ENCODE results near the gene TRIM66.

The TRIM66 gene

DNA sequence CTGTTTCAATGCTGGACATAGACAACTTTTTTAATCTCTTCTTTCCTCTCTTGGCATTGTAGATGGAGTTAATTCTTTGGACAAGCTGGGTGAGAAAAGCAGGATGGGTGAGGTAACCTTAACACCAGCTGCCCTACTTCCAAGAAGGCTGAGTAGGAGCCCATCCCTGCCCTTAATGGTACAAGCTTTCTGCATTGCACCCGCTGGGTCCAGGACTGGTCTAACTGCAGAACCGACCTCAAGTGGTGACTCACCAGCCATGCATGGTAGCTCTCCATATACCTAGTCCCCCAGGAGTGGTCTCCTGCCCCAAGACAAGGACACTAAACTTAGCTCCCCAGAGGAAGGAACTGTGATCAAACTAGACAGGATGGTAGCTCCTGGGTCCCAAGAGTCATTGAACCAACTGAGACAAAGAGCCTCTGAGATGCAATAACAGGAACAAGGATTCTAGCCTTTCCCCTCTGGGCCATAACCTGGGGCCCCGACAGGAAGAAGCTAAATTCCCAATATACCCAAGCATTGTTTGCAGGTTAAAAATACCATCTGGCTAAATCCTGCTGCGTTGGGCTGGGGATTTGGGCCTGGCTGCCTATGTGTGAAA, 32.3 kb upstream of the TRIM66 start:
- no peak for FAIRE-seq

DNA sequence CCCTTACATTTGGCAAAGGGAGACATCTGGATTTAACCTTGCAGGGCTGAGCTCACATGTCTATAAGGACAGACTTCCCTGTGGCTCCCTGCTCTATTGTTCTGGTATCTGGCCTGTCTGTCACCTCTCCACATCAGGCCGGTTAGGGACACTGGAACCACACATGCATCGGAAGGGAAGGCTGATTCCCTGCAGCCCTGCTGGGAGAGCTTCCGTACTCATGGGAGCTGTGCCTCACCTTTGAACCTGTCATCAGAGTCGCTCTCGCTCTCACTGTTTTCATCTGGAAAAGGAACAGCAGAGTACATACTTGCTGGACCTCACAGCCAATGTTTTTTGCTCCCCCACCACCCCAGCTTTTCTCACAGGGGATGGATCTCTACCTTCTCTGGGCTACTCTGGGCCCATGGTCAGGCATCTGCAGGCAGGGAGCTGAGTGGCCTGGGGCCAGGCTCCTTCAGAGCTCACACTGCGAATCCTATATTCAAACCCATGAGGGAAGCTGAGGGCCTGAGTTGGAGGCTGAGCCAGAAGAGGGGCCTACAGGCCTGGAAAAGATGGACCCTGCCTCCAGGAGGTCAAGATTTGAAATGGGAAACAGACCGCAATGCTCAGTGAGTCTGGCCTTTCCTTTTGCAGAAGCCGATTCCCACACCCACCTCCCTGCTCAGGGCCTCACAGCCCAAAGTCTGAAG, 31.4 kb upstream of the TRIM66 start:
- FAIRE-seq = no peak

GRCh38 chr11:8712506-8712905, 30.0 kb upstream of the TRIM66 start:
- no peak for FAIRE-seq

- FAIRE-seq = no peak
Observed at GRCh38 chr11:8711895-8712442, 29.5 kb upstream of the TRIM66 start.

GRCh38 chr11:8709777-8710176, 27.3 kb upstream of the TRIM66 start:
- no peak for FAIRE-seq

GRCh38 chr11:8709002-8709672, 26.7 kb upstream of the TRIM66 start:
- no peak for FAIRE-seq

- no peak for FAIRE-seq
Observed at GRCh38 chr11:8707541-8708191, 25.2 kb upstream of the TRIM66 start.

DNA sequence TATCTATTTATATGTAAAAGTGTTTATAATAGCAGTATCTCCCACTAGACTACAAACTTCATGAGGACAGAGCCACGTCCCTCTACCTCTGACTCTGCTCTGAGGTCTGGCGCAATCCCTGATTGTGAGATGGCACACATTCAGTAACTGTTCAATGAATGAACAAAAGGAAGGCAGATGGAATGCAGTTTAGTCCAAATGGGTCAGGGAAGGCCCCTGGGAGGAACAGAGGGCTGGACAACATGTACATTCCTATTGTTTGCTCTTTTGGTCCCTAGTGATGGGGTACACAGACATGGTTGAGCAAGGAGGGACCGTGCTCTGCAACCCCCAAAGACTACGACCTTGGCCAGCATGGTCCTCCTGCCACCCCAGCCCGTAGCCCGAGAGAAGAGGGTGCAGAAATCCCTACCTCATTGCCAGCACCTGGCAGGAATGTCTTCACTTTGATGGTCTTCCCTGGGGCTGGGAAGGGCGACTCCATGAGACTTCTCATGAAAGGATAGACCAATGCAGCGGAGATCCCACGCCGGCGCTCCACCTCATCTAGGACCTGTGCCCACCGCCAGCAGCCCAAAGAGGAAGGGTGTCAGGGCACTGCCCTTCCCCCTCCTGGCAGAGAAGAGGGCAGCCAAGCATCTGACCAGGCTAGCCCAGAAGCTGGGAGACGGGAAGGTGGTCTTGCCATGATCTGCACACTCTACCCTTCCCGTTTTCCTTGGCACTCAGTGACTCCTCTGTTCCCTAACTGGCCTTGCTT, 24.4 kb upstream of the TRIM66 start:
- no peak for FAIRE-seq

DNA sequence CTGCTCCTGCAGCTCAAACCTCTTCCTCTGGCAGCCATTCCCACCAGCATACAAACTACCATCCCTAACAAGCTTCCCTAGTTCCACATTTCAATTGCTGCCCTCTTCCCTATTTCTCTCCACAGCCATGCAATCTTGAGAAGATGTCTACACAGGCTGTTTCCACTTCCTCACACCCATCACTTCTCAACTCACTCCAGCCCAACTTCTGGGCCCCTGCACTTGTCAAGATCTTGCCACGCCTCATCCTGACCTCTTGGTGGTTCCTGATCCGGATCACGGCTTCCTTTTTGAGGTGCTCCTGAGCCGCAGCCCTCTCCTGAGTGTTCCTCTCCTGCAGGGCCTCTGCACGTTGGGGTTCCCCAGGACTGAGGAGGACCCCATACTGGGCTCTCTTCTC, 22.7 kb upstream of the TRIM66 start:
- FAIRE-seq = no peak

- no peak for FAIRE-seq
Observed at GRCh38 chr11:8704136-8704535, 21.7 kb upstream of the TRIM66 start.

DNA sequence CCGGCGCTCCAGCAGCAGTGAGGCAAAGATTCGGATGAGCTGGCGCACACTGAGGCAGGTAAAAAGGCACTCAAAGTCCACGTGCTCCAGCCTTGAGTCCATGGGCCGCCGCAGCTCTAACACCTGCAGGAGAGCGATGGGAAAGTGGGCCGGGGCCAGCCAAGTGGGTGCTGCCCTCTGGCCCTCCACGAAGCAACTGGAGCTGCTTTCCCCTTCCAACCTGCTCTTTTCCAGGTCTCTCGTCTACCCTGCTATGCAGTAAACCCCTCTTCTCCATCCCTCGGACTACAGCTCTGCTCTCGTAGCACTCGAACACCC, 20.1 kb upstream of the TRIM66 start:
- no peak for FAIRE-seq

DNA sequence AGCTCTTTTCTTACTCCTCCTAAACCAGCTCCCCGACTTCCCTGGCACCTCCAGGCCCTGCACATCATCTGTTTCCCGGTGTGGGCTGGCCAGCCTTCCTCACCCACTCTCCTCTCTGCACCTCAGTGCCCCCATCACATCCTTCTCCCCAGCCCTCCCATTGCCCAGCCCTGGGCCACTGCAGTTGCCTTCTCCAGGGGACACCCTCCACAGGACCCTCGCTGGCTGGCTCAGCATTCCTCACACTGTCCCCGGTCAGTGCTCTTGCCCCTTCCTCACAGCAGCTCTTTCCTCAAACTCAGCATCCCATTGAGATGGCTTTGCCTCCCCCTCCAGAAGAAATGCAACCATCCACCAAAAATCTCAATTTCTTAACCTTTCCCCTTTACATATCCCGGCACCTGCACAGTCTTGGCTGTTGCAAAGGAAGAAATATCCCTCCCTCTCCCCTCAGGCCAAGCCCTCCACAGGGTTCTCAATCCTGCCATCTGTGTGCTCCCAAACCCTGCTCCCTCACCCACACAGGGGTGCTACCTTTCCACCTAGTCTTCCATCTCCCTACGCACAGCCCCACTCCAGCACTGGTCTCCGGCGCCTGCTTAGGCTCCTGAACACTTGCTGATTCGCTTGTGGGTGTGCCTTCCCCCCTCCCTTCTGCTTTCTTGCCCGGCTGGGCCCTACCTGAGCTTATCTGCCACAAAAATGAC, 19.6 kb upstream of the TRIM66 start:
- no peak for FAIRE-seq

DNA sequence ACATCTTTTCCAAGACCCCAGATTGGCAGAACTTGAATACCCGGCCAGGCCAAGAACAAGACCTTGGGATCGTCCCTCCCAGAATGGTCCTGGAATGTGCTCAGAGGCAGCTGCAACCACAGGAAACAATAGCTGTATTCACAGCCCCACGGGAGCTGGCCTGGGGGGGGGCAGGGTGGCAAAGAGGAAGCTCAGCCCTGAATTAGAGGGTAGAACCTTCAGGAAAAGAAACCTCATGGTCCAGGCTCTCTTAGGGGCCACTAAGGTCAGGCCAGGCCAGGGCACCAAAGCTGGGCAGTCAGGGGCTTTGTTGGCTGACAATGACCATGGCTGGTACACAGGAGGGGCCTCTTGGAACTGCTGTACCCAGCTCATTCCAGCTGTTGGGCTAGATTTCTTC, 17.4 kb upstream of the TRIM66 start:
- no peak for FAIRE-seq

DNA sequence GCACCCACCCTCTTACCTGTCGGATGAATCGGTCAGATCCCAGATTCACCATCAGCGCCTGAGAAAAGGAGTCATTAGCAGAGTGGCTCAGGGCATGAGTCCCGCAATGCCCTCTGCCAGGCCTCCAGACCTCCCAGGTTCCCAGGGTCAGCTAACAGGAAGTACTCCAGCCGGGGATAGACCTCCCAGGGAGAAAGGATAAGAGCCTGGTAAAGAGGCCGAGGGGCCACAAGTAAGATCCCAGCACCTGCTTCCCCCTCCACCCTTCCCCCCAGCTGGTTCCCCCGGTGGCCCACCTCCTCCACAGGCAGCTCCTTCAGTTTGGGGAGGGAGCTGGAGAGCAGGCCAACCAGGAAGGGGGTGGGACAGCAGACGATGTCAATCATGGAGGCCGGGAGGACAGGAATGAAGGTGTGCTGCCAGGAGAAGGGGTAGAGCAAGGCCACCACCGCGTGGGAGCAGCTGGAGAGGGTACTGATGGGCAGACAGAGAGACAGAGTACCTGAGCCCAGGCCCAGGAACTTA, 16.5 kb upstream of the TRIM66 start:
- no peak for FAIRE-seq

DNA sequence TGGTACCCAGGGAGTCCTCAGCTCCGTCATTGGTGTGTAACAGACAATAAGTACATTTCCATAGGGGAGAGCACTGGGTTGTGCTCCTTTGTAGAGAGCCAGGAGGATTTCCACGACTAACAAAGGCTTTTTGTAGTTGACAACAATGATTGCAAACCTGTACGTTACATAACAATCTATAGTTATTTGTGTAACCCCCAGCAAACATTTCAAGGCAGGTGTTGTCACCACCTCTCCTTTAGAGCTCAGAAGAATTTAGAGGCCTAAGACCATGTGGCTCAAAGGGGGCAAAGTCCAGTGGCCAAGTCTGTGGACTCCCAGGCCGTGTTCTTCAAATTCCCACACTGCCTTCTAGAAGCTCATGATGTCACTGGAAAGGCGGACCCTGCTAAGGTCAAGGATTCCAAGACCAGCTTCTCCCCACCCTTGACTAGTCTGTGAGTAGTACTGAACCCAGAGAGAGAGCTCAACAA, 15.9 kb upstream of the TRIM66 start:
- no peak for FAIRE-seq

DNA sequence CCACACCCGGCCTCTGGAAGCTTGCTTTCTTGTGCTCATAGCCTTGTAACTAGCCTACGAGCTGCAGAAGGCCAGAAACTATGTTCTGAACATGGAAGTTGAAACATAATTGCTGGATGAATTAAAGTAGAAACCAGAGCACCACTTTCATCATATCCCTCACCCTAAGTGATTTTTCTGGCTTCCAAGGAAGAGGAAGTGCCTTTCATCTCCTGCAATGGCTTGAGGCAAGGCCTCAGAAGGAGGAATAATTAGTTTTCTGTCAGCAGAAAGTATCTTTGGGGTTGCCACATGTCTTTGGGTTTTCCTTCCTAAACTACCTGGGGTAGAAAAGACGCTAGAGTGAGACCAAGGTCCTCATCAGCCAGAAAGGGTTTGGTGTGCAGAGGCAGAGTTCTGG, 14.6 kb upstream of the TRIM66 start:
- no peak for FAIRE-seq

GRCh38 chr11:8694137-8694536, 11.7 kb upstream of the TRIM66 start:
- FAIRE-seq = no peak

DNA sequence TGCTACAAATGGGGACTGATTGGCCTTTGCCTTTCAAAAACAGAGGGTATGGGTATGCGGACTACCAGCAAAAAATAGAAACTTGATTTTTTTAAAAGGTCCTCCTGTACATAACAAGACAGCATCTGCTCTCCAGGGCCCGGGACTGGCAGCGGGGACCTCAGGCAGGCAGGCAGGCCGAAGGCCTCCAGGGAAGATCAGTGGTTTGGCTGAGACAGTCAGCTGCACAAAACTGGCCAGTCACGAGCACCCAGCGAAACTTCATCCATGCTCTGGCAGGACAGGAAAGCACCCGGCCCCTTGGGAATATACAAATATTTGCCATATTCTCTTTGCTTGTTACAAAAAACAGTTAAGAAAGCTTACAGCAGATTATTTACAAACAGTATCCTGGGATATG, 11.1 kb upstream of the TRIM66 start:
- no peak for FAIRE-seq

- no peak for FAIRE-seq
Observed at GRCh38 chr11:8693010-8693551, 10.6 kb upstream of the TRIM66 start.

GRCh38 chr11:8692417-8692816, 10.0 kb upstream of the TRIM66 start:
- no peak for FAIRE-seq

DNA sequence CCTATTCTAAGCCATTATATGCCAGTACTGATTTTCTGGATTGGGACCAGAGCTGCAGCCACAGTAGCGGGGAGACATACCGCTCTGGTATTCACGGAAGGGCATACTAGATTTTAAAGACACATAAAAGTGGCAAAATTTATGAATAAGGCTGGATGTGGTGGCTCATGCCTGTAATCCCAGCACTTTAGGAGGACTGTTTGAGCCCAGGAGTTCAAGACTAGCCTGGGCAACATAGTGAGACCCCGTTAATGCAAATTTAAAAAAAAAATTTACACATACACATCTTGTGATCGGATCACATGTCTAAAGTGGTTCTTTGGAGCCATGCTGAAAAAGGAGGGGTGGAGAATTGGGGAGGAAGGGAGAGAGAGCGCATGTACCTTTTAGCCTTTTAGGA, 9.1 kb upstream of the TRIM66 start:
- FAIRE-seq = no peak

All from islet of Langerhans (tissue), 1 donor.